Measurements from ENCODE around the gene LRRC49. TPM values are rescaled to one million over a fixed set of nuclear protein-coding genes. Genes with fewer than 3 reads are reported as not detected.

The LRRC49 gene
- total RNA-seq, 1 experiment from 2014 or later: 7.4 TPM

- ATAC-seq: no peak
- intact Hi-C loops (cut with micrococcal nuclease): no loop called here
- no TSS peak for BruUV-seq (replicated peaks)
Observed at GRCh38 chr15:71069693-71070092, 177.1 kb downstream of the LRRC49 start.

DNA sequence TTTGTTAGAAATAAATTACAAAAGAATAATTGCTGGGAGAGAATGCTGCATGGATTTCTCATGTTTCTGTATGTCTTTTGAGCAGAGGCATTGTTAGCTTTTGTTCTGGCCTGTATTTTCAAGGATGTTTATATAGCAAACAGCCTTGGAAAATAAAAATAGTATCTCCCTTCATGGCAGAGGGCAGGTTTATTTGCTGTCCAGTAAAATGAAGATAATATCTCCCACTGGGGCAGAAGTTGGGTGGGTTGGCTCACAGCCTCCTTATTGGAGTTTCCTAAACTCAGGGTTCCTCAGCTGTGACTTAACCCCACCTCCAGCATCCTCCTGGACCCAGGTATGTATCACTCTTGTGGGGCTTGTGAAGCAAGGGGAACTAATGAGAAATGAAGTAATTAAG is 178.9 kb downstream of the LRRC49 start:
- TF ChIP-seq TCF7L2 (IDR thresholded peaks at IDR 0.05; ENCODE audit: borderline replicate concordance, extremely low read depth, insufficient read depth, insufficient read length) (no peak), EZH2phosphoT487 (IDR thresholded peaks at IDR 0.05; ENCODE audit: borderline replicate concordance) (no peak), EGR1 (IDR thresholded peaks at IDR 0.05; ENCODE audit: low read depth) (no peak), CTCF (IDR thresholded peaks at IDR 0.05 in 2 of 3, conservative IDR thresholded peaks at IDR 0.05 in 1 of 3; ENCODE audit: borderline replicate concordance in 1 of 3, insufficient read depth in 1 of 3, low read depth in 2 of 3, low read length in 2 of 3) (no peak), ZNF274 (IDR thresholded peaks at IDR 0.05; ENCODE audit: low read depth, low read length) (no peak), MAX (IDR thresholded peaks at IDR 0.05) (no peak), YY1 (IDR thresholded peaks at IDR 0.05; ENCODE audit: extremely low read depth, insufficient replicate concordance, low read depth, low read length) (no peak), ZFX (IDR thresholded peaks at IDR 0.05) (no peak), EZH2 (IDR thresholded peaks at IDR 0.05) (no peak), RAD21 (IDR thresholded peaks at IDR 0.05; ENCODE audit: low read depth) (no peak), JUND (IDR thresholded peaks at IDR 0.05) (no peak)
- TF ChIP-seq, protein P1, sequence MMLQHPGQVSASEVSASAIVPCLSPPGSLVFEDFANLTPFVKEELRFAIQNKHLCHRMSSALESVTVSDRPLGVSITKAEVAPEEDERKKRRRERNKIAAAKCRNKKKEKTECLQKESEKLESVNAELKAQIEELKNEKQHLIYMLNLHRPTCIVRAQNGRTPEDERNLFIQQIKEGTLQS (IDR thresholded peaks at IDR 0.05): no peak
- CTCF ChIA-PET: no interaction called here
- Histone ChIP-seq H3K9ac (ENCODE audit: low read length) (no peak overlapping the region), H3K4me3 (replicated peaks in 1 of 2; ENCODE audit: low read depth in 1 of 2, low read length in 2 of 2) (no peak overlapping the region), H3K27ac (ENCODE audit: low read depth, low read length) (no peak overlapping the region), H3K36me3 (ENCODE audit: control insufficient read depth in 1 of 2, insufficient read depth in 2 of 2, low read length in 2 of 2) (no peaks in the 10 kb centered on the region), H3K27me3 (ENCODE audit: insufficient read depth, low read length) (no peaks in the 10 kb centered on the region), H4K20me1 (ENCODE audit: insufficient read depth) (no peaks in the 10 kb centered on the region), H3K79me2 (ENCODE audit: insufficient read depth, low read length) (no peaks in the 10 kb centered on the region), H2AFZ (ENCODE audit: low read depth, low read length, poor library complexity, severe bottlenecking) (no peak overlapping the region), H3K4me1 (ENCODE audit: control insufficient read depth in 1 of 2, insufficient read depth in 2 of 2, low read length in 2 of 2) (no peaks in the 10 kb centered on the region), H3K9me3 (ENCODE audit: control insufficient read depth in 1 of 2, insufficient read depth in 1 of 2, low read depth in 1 of 2, low read length in 2 of 2) (no peaks in the 10 kb centered on the region), H3K9me2 (ENCODE audit: insufficient read depth) (no peaks in the 10 kb centered on the region), H3K4me2 (ENCODE audit: low read length) (no peak overlapping the region)
- no TSS peak for BruUV-seq (replicated peaks)
- RAD21 ChIA-PET (ENCODE audit: low non-redundant PET in 1 of 2, low total read pairs in 2 of 2, uncharacterized antibody in 2 of 2, unreplicated experiment in 2 of 2): no interaction called here
- ATAC-seq (no peak), DNase-seq (ENCODE audit: low read depth, low spot score) (no peak)
- intact Hi-C loops (cut with micrococcal nuclease): no loop called here
- POLR2A ChIA-PET: no interaction called here

More at GRCh38 chr15:71069693-71070092, 177.1 kb downstream of the LRRC49 start:
- H3K9me2 ChIP-seq (ENCODE audit: insufficient read depth): no peaks in the 10 kb centered on the region
- RAD21 ChIA-PET (ENCODE audit: low non-redundant PET in 1 of 2, low total read pairs in 2 of 2, uncharacterized antibody in 2 of 2, unreplicated experiment in 2 of 2): no interaction called here
- H3K4me3 ChIP-seq (replicated peaks in 1 of 2; ENCODE audit: low read depth in 1 of 2, low read length in 2 of 2): no peak overlapping the region
- no peaks in the 10 kb centered on the region for H3K27me3 ChIP-seq (ENCODE audit: insufficient read depth, low read length)
- no peak overlapping the region for H3K27ac ChIP-seq (ENCODE audit: low read depth, low read length)
- no peak overlapping the region for H2AFZ ChIP-seq (ENCODE audit: low read depth, low read length, poor library complexity, severe bottlenecking)
- CTCF ChIA-PET: no interaction called here
- no peak overlapping the region for H3K9ac ChIP-seq (ENCODE audit: low read length)
- POLR2A ChIA-PET: no interaction called here
- no peaks in the 10 kb centered on the region for H4K20me1 ChIP-seq (ENCODE audit: insufficient read depth)
- TF ChIP-seq CTCF (IDR thresholded peaks at IDR 0.05 in 2 of 3, conservative IDR thresholded peaks at IDR 0.05 in 1 of 3; ENCODE audit: borderline replicate concordance in 1 of 3, insufficient read depth in 1 of 3, low read depth in 2 of 3, low read length in 2 of 3) (0 out of 6 replicates have a peak, but pooled peaks of 1 of the 3 experiments have one; percentile 12), RAD21 (IDR thresholded peaks at IDR 0.05; ENCODE audit: low read depth) (peak; percentile 31; the same call in 1 of the 2 replicates), JUND (IDR thresholded peaks at IDR 0.05) (no peak)
- no peaks in the 10 kb centered on the region for H3K79me2 ChIP-seq (ENCODE audit: insufficient read depth, low read length)
- DNase-seq (ENCODE audit: low read depth, low spot score): no peak
- no peaks in the 10 kb centered on the region for H3K9me3 ChIP-seq (ENCODE audit: control insufficient read depth in 1 of 2, insufficient read depth in 1 of 2, low read depth in 1 of 2, low read length in 2 of 2)
- no peaks in the 10 kb centered on the region for H3K4me1 ChIP-seq (ENCODE audit: control insufficient read depth in 1 of 2, insufficient read depth in 2 of 2, low read length in 2 of 2)
- no peak overlapping the region for H3K4me2 ChIP-seq (ENCODE audit: low read length)
- no peaks in the 10 kb centered on the region for H3K36me3 ChIP-seq (ENCODE audit: control insufficient read depth in 1 of 2, insufficient read depth in 2 of 2, low read length in 2 of 2)
